GM13976 (cell line): ENCODE results near the gene NCOA3.

Experiments used
- DNase-seq: peaks from one replicate; pipeline ENCODE4 v3.0.0; 2012; ENCODE audit warnings: low spot score
- CTCF ChIP-seq: IDR thresholded peaks from 2 replicates; pipeline ENCODE4 v1.5.1; 2012; ENCODE audit warnings: borderline replicate concordance, mild to moderate bottlenecking; ENCODE audit not compliant: insufficient read depth; ENCODE audit errors: extremely low read depth, missing control alignments, control extremely low read depth
- in situ Hi-C: fragments of 300-500 bp; cut with MboI; formaldehyde crosslinking; loops from one replicate; pipeline ENCODE4 v1.12.0; 2022; ENCODE audit warnings: low sequenced_read_pairs, mixed read lengths, inconsistent platforms; ENCODE audit not compliant: unreplicated experiment

Gene NCOA3

GRCh38 chr20:47535994-47536393 lies 34.3 kb downstream of the NCOA3 start:
- in situ Hi-C loops, result no loop called here
- DNase-seq, result no peak
- no peak for TF ChIP-seq CTCF

GRCh38 chr20:47540443-47541354 lies 39.0 kb downstream of the NCOA3 start:
- in situ Hi-C loops, result no loop called here
- peak; percentile 50 for DNase-seq
- no peak for TF ChIP-seq CTCF

- in situ Hi-C loops, result no loop called here
- TF ChIP-seq CTCF, result no peak
- no peak for DNase-seq
These were observed 39.8 kb downstream of the NCOA3 start for GRCh38 chr20:47541355-47541922.

GRCh38 chr20:47543006-47543431 lies 41.3 kb downstream of the NCOA3 start:
- in situ Hi-C loops, result no loop called here
- TF ChIP-seq CTCF, result no peak
- DNase-seq, result peak; percentile 37

GRCh38 chr20:47544240-47544639 lies 42.6 kb downstream of the NCOA3 start:
- no peak for TF ChIP-seq CTCF
- in situ Hi-C loops, result no loop called here
- no peak for DNase-seq

- no peak for DNase-seq
- no peak for TF ChIP-seq CTCF
- in situ Hi-C loops, result no loop called here
These were observed 43.2 kb downstream of the NCOA3 start for GRCh38 chr20:47544852-47545251.
